OCI-LY1 (cell line): ENCODE data around the gene MRRF.

Source experiments
- H2AFZ ChIP-seq: fragments of 200-600 bp; sonication (generic), shearing (Covaris generic); 2 replicates; pipeline ENCODE4 v1.6.0; 2014; ENCODE audit warnings: antibody characterized with exemption, mild to moderate bottlenecking, low read length
- H3F3A ChIP-seq: fragments of 200-600 bp; sonication (generic), shearing (Covaris generic); 2 replicates; pipeline ENCODE4 v1.6.0; 2014; ENCODE audit warnings: mild to moderate bottlenecking, antibody characterized with exemption, low read length, moderate library complexity; ENCODE audit not compliant: insufficient read depth
- H3K27ac ChIP-seq: fragments of 200-600 bp; sonication (generic); 2 replicates; pipeline ENCODE4 v1.5.1; 2014; ENCODE audit warnings: low read length, mixed run types, mild to moderate bottlenecking, low read depth; ENCODE audit not compliant: poor library complexity, severe bottlenecking
- H3K27me3 ChIP-seq: fragments of 200-600 bp; sonication (generic); 2 replicates; pipeline ENCODE4 v1.6.0; 2014; ENCODE audit warnings: antibody characterized with exemption, mild to moderate bottlenecking, low read length, moderate library complexity; ENCODE audit not compliant: insufficient read depth
- H3K36me3 ChIP-seq: fragments of 200-600 bp; sonication (generic); 2 replicates; pipeline ENCODE4 v1.6.1; 2014; ENCODE audit warnings: mild to moderate bottlenecking, antibody characterized with exemption, low read length, moderate library complexity, mixed read lengths; ENCODE audit not compliant: insufficient read depth
- H3K4me1 ChIP-seq: fragments of 200-600 bp; sonication (generic); 2 replicates; pipeline ENCODE4 v1.5.1; 2014; ENCODE audit warnings: mild to moderate bottlenecking, low read length, moderate library complexity; ENCODE audit not compliant: insufficient read depth, severe bottlenecking
- H3K4me2 ChIP-seq: fragments of 200-600 bp; sonication (generic), shearing (Covaris generic); 2 replicates; pipeline ENCODE4 v1.6.1; 2014; ENCODE audit warnings: low read length
- H3K4me3 ChIP-seq: fragments of 200-600 bp; sonication (generic); 2 replicates; pipeline ENCODE4 v1.5.1; 2014; ENCODE audit warnings: low read length, low read depth, mild to moderate bottlenecking, mixed read lengths; ENCODE audit not compliant: poor library complexity, severe bottlenecking
- H3K79me2 ChIP-seq: fragments of 200-600 bp; shearing (Covaris generic); 2 replicates; pipeline ENCODE4 v1.6.1; 2016; ENCODE audit warnings: mixed run types, low read length, mixed read lengths; ENCODE audit not compliant: insufficient read depth
- H3K9ac ChIP-seq: fragments of 200-600 bp; sonication (generic), shearing (Covaris generic); 2 replicates; pipeline ENCODE4 v1.6.1; 2014; ENCODE audit warnings: mild to moderate bottlenecking, low read length, mixed read lengths
- H3K9me2 ChIP-seq: fragments of 200-600 bp; sonication (generic), shearing (Covaris generic); 2 replicates; pipeline ENCODE4 v1.6.1; 2014; ENCODE audit warnings: low read depth, mild to moderate bottlenecking, low read length, mixed read lengths
- H3K9me3 ChIP-seq: fragments of 200-600 bp; shearing (Covaris generic); 2 replicates; pipeline ENCODE4 v1.6.1; 2014; ENCODE audit warnings: low read length, mixed read lengths
- H4K20me1 ChIP-seq: fragments of 200-600 bp; sonication (generic), shearing (Covaris generic); 2 replicates; pipeline ENCODE4 v1.6.0; 2016; ENCODE audit warnings: mild to moderate bottlenecking, low read length; ENCODE audit not compliant: insufficient read depth
- EZH2 ChIP-seq: fragments of 200-600 bp; sonication (generic), shearing (Covaris generic); IDR thresholded peaks from 2 replicates; pipeline ENCODE4 v1.8.0; 2017; ENCODE audit warnings: borderline replicate concordance, mixed run types, mild to moderate bottlenecking, antibody characterized with exemption, low read length, moderate library complexity, mixed read lengths
- TF ChIP-seq, protein P1 (sequence below): fragments of 200-600 bp; sonication (generic), shearing (Covaris generic); IDR thresholded peaks from 2 replicates; pipeline ENCODE4 v1.5.1; 2017; ENCODE audit warnings: mild to moderate bottlenecking, antibody characterized with exemption, low read length, moderate library complexity, mixed read lengths

Gene MRRF

DNA sequence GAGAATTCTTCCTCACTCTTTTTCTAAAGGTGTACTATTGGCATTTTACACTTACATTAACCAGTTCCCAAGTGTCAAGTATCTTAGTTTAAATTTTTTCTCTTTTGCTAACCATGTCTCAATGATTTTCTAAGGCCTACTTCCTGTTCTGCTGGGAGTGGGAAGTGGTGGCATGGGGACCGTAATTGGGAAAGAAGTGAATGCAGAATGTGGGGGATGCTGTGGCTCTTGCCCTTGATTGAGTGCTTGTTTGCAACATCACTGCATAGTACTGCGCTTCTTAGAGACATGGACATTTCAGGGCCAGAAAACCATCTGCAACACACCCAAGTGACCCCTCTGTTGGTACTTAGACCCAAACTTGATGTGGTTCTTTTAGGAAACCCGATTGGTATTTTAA is 32.8 kb downstream of the MRRF start:
- Histone ChIP-seq H3K27ac (no peak overlapping the region), H3K4me1 (no peaks in the 10 kb centered on the region), H3F3A (no peaks in the 10 kb centered on the region), H3K9ac (no peak overlapping the region), H3K36me3 (peaks cover 69% of the 10 kb centered on the region), H2AFZ (no peak overlapping the region), H3K27me3 (no peaks in the 10 kb centered on the region), H3K79me2 (no peaks in the 10 kb centered on the region), H3K9me2 (no peaks in the 10 kb centered on the region), H4K20me1 (no peaks in the 10 kb centered on the region), H3K9me3 (no peaks in the 10 kb centered on the region), H3K4me3 (no peak overlapping the region), H3K4me2 (no peak overlapping the region)
- TF ChIP-seq EZH2 = no peak
- TF ChIP-seq, protein P1, sequence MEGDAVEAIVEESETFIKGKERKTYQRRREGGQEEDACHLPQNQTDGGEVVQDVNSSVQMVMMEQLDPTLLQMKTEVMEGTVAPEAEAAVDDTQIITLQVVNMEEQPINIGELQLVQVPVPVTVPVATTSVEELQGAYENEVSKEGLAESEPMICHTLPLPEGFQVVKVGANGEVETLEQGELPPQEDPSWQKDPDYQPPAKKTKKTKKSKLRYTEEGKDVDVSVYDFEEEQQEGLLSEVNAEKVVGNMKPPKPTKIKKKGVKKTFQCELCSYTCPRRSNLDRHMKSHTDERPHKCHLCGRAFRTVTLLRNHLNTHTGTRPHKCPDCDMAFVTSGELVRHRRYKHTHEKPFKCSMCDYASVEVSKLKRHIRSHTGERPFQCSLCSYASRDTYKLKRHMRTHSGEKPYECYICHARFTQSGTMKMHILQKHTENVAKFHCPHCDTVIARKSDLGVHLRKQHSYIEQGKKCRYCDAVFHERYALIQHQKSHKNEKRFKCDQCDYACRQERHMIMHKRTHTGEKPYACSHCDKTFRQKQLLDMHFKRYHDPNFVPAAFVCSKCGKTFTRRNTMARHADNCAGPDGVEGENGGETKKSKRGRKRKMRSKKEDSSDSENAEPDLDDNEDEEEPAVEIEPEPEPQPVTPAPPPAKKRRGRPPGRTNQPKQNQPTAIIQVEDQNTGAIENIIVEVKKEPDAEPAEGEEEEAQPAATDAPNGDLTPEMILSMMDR = no peak

DNA sequence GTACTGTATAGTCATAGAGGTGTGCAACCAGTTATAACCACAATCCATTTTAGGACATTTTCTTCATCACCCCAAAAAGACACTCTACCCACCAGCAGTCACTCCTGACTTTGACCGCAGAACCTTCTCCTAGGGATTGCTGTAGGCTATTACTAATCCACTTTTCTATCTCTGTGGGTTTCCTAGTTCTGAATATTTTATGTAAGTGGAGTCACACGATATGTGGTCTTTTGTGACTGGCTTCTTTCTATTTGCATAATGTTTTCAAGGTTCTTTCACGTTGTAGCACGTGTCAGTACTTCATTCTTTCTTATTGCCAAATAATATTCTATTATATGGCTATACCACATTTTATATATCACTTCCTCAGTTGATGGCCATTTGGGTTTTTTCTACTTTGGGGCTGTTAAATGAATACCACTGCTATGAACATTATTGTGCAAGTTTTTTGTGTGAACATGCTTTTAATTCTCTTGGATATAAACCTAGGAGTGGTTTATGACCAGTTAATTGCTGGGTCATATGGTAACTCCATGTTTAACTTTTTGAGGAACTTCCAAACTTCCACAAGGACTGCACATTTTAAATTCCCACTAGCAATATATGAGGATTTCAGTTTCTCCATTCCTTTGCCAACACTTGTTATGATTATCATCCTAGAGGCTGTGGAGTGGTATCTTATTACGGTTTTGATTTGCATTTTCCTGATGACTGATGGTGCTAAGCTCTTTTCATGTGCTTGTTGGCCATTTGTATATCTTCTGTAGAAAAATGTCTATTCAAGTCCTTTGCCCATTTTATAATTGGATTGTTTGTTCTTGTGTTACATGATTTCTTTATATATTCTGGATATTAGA is 37.8 kb downstream of the MRRF start:
- Histone ChIP-seq H3K9me3 (no peaks in the 10 kb centered on the region), H3K27me3 (no peaks in the 10 kb centered on the region), H3K27ac (no peak overlapping the region), H3K9me2 (no peaks in the 10 kb centered on the region), H3F3A (no peaks in the 10 kb centered on the region), H3K4me3 (no peak overlapping the region), H3K9ac (no peak overlapping the region), H4K20me1 (no peaks in the 10 kb centered on the region), H3K36me3 (peaks cover 71% of the 10 kb centered on the region), H3K4me2 (no peak overlapping the region), H3K4me1 (no peaks in the 10 kb centered on the region), H2AFZ (no peak overlapping the region), H3K79me2 (no peaks in the 10 kb centered on the region)
- TF ChIP-seq, protein P1 = no peak
- TF ChIP-seq EZH2 = no peak

GRCh38 chr9:122307061-122307460 is 42.4 kb downstream of the MRRF start:
- Histone ChIP-seq H3K9me2 (no peaks in the 10 kb centered on the region), H3K4me3 (no peak overlapping the region), H3K9me3 (no peaks in the 10 kb centered on the region), H4K20me1 (no peaks in the 10 kb centered on the region), H3K4me2 (no peak overlapping the region), H3K27me3 (no peaks in the 10 kb centered on the region), H2AFZ (no peak overlapping the region), H3K36me3 (peaks cover 66% of the 10 kb centered on the region), H3K9ac (no peak overlapping the region), H3K79me2 (no peaks in the 10 kb centered on the region), H3K4me1 (no peaks in the 10 kb centered on the region), H3K27ac (no peak overlapping the region), H3F3A (no peaks in the 10 kb centered on the region)
- TF ChIP-seq, protein P1 = no peak
- TF ChIP-seq EZH2 = no peak
